PC-3 (cell line): Measurements from ENCODE around the gene CRTC3. TPM values are rescaled to one million over a fixed set of nuclear protein-coding genes. Genes with fewer than 3 reads are reported as not detected.

Source experiments
- ATAC-seq: fragments of 200-7000 bp; cut with Tn5 transposase; 2 replicates; pipeline ENCODE4 v1.9.1; 2020; ENCODE audit warnings: mild to moderate bottlenecking, moderate library complexity
- BruUV-seq: library from RNA; stranded (reverse); fragments of 400-500 nt; replicated peaks from 2 replicates; lab custom pipeline; 2021; lab: Mats Ljungman, UMichigan
- CTCF ChIA-PET: fragments of 300-600 bp; sonication (Branson Sonifier 250); formaldehyde crosslinking; loops from one replicate; lab custom pipeline; 2022; ENCODE audit warnings: antibody characterized with exemption; lab: Charles Lee
- POLR2A ChIA-PET: fragments of 300-600 bp; sonication (Branson Sonifier 250); formaldehyde crosslinking; loops from one replicate; lab custom pipeline; 2022; ENCODE audit warnings: antibody characterized with exemption; ENCODE audit not compliant: unreplicated experiment; lab: Charles Lee
- DNase-seq: peaks from one replicate; pipeline ENCODE4 v3.0.0-alpha.2; 2015
- H2AFZ ChIP-seq: fragments of 300-600 bp; sonication (generic); 2 replicates; pipeline ENCODE4 v1.6.0; 2016; ENCODE audit warnings: antibody characterized with exemption, low read length
- H3F3A ChIP-seq: fragments of 300-600 bp; sonication (generic); one replicate; pipeline ENCODE4 v1.6.0; 2017; ENCODE audit warnings: antibody characterized with exemption, low read length, control low read depth, mild to moderate bottlenecking; ENCODE audit not compliant: unreplicated experiment
- H3K27ac ChIP-seq: fragments of 300-600 bp; sonication (generic); 2 replicates; pipeline ENCODE4 v1.5.1; 2016; ENCODE audit warnings: mild to moderate bottlenecking, low read length
- H3K27me3 ChIP-seq: fragments of 300-600 bp; sonication (generic); 2 replicates; pipeline ENCODE4 v1.6.1; 2016; ENCODE audit warnings: low read length, mixed read lengths
- H3K36me3 ChIP-seq: fragments of 300-600 bp; sonication (generic); 2 replicates; pipeline ENCODE4 v1.6.1; 2016; ENCODE audit warnings: low read depth, mixed run types, low read length, mixed read lengths
- H3K4me1 ChIP-seq: fragments of 300-600 bp; sonication (generic); 2 replicates; pipeline ENCODE4 v1.5.1; 2016; ENCODE audit warnings: low read length; ENCODE audit not compliant: insufficient read depth
- H3K4me2 ChIP-seq: fragments of 300-600 bp; sonication (generic); 2 replicates; pipeline ENCODE4 v1.6.0; 2016; ENCODE audit warnings: low read length
- H3K4me3 ChIP-seq: fragments of 300-600 bp; sonication (generic); 2 replicates; pipeline ENCODE4 v1.5.1; 2016; ENCODE audit warnings: mild to moderate bottlenecking, low read length, mixed read lengths
- H3K79me2 ChIP-seq: fragments of 300-600 bp; sonication (generic); 2 replicates; pipeline ENCODE4 v1.6.1; 2017; ENCODE audit warnings: low read length, mixed read lengths
- H3K9ac ChIP-seq: fragments of 300-600 bp; sonication (generic); 2 replicates; pipeline ENCODE4 v1.6.0; 2016; ENCODE audit warnings: mild to moderate bottlenecking, low read length
- H3K9me2 ChIP-seq: fragments of 300-600 bp; sonication (generic); replicated peaks from 2 replicates; pipeline ENCODE4 v1.6.1; 2016; ENCODE audit warnings: mixed run types, low read length, mixed read lengths
- H3K9me3 ChIP-seq: fragments of 300-600 bp; sonication (generic); 2 replicates; pipeline ENCODE4 v1.6.1; 2016; ENCODE audit warnings: low read length, mixed read lengths
- H4K20me1 ChIP-seq: fragments of 300-600 bp; sonication (generic); 2 replicates; pipeline ENCODE4 v1.6.1; 2016; ENCODE audit warnings: low read length, mixed read lengths
- EZH2 ChIP-seq: fragments of 300-600 bp; sonication (generic); IDR thresholded peaks from one replicate; pipeline ENCODE4 v1.6.1; 2017; ENCODE audit warnings: antibody characterized with exemption, mild to moderate bottlenecking, low read length; ENCODE audit not compliant: unreplicated experiment
- EZH2phosphoT487 ChIP-seq: fragments of 300-600 bp; sonication (generic); IDR thresholded peaks from 2 replicates; pipeline ENCODE4 v1.6.1; 2018; ENCODE audit warnings: mild to moderate bottlenecking, antibody characterized with exemption, low read length, borderline replicate concordance
- intact Hi-C: fragments of 100-400 bp; cut with micrococcal nuclease; formaldehyde crosslinking; loops from 2 replicates; pipeline ENCODE4 v1.9.0; 2023
- total RNA-seq: library from RNA; depleted of rRNA; stranded (reverse); fragments of >200 nt; gene quantifications from 2 replicates; pipeline ENCODE4 v1.2.3, GENCODE V29; 2014
- TF ChIP-seq, protein P1 (sequence below): fragments of 300-600 bp; sonication (generic); conservative IDR thresholded peaks from 2 replicates; pipeline ENCODE4 v1.5.1; 2017; ENCODE audit warnings: antibody characterized with exemption, low read depth, mild to moderate bottlenecking, low read length

CRTC3 gene
- total RNA-seq, 1 experiment from 2014 or later: 12.4 TPM

DNA sequence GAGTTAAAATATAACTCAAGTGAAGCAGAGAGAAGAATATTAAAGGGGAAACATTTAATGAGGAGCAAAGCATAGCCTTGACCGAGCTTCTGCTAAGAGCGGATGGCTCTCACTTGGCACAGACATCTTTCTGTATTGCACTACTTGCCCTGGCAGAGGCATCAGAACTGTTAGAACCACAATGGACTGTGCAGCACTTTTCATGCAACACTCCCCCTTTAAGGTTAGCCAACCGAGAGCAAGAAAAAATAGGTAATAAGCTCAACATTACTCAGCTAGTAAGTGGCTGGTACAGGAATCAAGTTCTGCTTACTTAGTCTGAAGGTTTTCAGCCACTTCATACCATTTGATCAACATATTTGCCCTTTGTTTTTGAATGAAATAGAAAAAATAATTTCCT lies 33.7 kb downstream of the CRTC3 start:
- Histone ChIP-seq H3K27me3 (no peaks in the 10 kb centered on the region), H3K27ac (no peak overlapping the region), H3K9me3 (no peaks in the 10 kb centered on the region), H3K9ac (no peak overlapping the region), H3F3A (no peaks in the 10 kb centered on the region), H3K4me1 (no peaks in the 10 kb centered on the region), H3K4me3 (no peak overlapping the region), H3K4me2 (no peak overlapping the region), H4K20me1 (no peaks in the 10 kb centered on the region), H3K9me2 (no peaks in the 10 kb centered on the region), H2AFZ (no peak overlapping the region), H3K36me3 (no peaks in the 10 kb centered on the region), H3K79me2 (no peaks in the 10 kb centered on the region)
- no peak for ATAC-seq
- TF ChIP-seq EZH2phosphoT487: no peak
- no peak for DNase-seq
- BruUV-seq: no TSS peak
- CTCF ChIA-PET: no interaction called here
- intact Hi-C loops: no loop called here
- POLR2A ChIA-PET: no interaction called here

DNA sequence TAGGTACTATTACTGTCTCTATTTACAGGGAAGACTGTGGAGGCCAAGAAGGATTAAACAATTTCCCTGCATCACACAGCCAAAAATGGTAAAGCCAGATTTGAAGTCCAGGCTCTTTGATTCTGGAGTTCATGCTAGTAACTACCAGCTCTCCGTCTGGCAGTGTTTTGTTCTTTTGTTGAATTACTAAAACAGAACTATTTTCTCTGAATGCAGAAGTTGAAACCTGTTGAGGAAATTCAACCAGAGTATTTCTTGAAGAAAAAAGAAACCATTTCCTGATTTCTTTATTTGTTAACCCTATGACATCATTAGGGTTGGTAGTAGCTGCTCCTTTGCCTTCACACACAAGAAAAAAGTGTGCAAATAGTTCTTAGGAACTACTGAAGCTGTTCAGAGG lies 34.3 kb downstream of the CRTC3 start:
- H2AFZ ChIP-seq: no peak overlapping the region
- no peaks in the 10 kb centered on the region for H3F3A ChIP-seq
- no peak overlapping the region for H3K4me3 ChIP-seq
- no peaks in the 10 kb centered on the region for H3K36me3 ChIP-seq
- no peak overlapping the region for H3K4me2 ChIP-seq
- H3K79me2 ChIP-seq: no peaks in the 10 kb centered on the region
- intact Hi-C loops: no loop called here
- no peaks in the 10 kb centered on the region for H3K9me3 ChIP-seq
- TF ChIP-seq, protein P1, sequence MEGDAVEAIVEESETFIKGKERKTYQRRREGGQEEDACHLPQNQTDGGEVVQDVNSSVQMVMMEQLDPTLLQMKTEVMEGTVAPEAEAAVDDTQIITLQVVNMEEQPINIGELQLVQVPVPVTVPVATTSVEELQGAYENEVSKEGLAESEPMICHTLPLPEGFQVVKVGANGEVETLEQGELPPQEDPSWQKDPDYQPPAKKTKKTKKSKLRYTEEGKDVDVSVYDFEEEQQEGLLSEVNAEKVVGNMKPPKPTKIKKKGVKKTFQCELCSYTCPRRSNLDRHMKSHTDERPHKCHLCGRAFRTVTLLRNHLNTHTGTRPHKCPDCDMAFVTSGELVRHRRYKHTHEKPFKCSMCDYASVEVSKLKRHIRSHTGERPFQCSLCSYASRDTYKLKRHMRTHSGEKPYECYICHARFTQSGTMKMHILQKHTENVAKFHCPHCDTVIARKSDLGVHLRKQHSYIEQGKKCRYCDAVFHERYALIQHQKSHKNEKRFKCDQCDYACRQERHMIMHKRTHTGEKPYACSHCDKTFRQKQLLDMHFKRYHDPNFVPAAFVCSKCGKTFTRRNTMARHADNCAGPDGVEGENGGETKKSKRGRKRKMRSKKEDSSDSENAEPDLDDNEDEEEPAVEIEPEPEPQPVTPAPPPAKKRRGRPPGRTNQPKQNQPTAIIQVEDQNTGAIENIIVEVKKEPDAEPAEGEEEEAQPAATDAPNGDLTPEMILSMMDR: no peak
- TF ChIP-seq EZH2 (no peak), EZH2phosphoT487 (no peak)
- no peaks in the 10 kb centered on the region for H3K27me3 ChIP-seq
- no peak overlapping the region for H3K9ac ChIP-seq
- H3K4me1 ChIP-seq: no peaks in the 10 kb centered on the region
- no peak for ATAC-seq
- DNase-seq: no peak
- no peaks in the 10 kb centered on the region for H3K9me2 ChIP-seq
- CTCF ChIA-PET: no interaction called here
- BruUV-seq: no TSS peak
- no peak overlapping the region for H3K27ac ChIP-seq
- POLR2A ChIA-PET: no interaction called here
- no peaks in the 10 kb centered on the region for H4K20me1 ChIP-seq

DNA sequence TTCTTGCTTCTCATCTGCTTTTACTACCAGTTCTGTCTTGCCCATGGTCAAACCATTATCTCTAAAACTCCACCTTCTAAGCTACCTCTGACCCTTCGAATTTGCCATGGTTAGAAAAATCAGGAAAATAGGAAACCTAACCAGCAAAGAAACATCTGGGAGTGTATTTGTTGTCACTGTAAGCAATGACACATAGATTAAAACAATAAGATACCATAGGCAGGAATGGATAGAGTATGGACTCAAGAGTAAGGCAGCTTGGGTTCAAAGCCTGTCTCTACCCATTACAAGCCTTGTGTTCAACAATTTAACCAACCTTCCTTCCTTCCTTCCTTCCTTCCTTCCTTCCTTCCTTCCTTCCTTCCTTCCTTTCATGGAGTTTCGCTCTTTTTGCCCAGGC lies 34.9 kb downstream of the CRTC3 start:
- CTCF ChIA-PET: no interaction called here
- ATAC-seq: no peak
- intact Hi-C loops: no loop called here

More for the DNA sequence above, 34.9 kb downstream of the CRTC3 start:
- Histone ChIP-seq H3K27me3 (no peaks in the 10 kb centered on the region), H3K27ac (no peak overlapping the region), H3K4me3 (no peak overlapping the region), H3K9ac (no peak overlapping the region), H3F3A (no peaks in the 10 kb centered on the region), H2AFZ (no peak overlapping the region), H3K36me3 (no peaks in the 10 kb centered on the region), H3K79me2 (no peaks in the 10 kb centered on the region), H3K9me3 (no peaks in the 10 kb centered on the region), H4K20me1 (no peaks in the 10 kb centered on the region), H3K9me2 (no peaks in the 10 kb centered on the region), H3K4me2 (no peak overlapping the region), H3K4me1 (no peaks in the 10 kb centered on the region)
- POLR2A ChIA-PET: no interaction called here
- no TSS peak for BruUV-seq
- TF ChIP-seq EZH2phosphoT487 (no peak), EZH2 (no peak)
- TF ChIP-seq, protein P1: no peak
- DNase-seq: no peak
